Astrocyte (in vitro differentiated cells and primary cell): ENCODE results near the gene PTPRN2. TPM values are rescaled to one million over a fixed set of nuclear protein-coding genes. Genes with fewer than 3 reads are reported as not detected.
A peak's percentile ranks its signal among the peaks of the same experiment; 100 is the strongest.

Experiments
- DNase-seq: peaks from one replicate; pipeline ENCODE4 v3.0.0-alpha.2; 2010; ENCODE audit warnings: low read depth
- FAIRE-seq: peaks from 2 replicates; lab custom pipeline; 2011; peaks lifted over from hg19 to GRCh38; lab: Jason Lieb, UNC
- H2AFZ ChIP-seq: 2 replicates; pipeline ENCODE4 v1.6.0; 2012; ENCODE audit warnings: low read depth, low read length, inconsistent platforms
- H3K27ac ChIP-seq: 2 replicates; pipeline ENCODE4 v1.5.1; 2011; ENCODE audit warnings: low read depth, low read length, inconsistent platforms
- H3K27me3 ChIP-seq: 2 replicates; pipeline ENCODE4 v1.6.0; 2011; ENCODE audit warnings: low read length, inconsistent platforms; ENCODE audit not compliant: insufficient read depth
- H3K36me3 ChIP-seq: 2 replicates; pipeline ENCODE4 v1.5.1; 2011; ENCODE audit warnings: low read length, inconsistent platforms; ENCODE audit not compliant: insufficient read depth
- H3K4me1 ChIP-seq: 2 replicates; pipeline ENCODE4 v1.5.1; 2011; ENCODE audit warnings: low read length, inconsistent platforms; ENCODE audit not compliant: insufficient read depth
- H3K4me2 ChIP-seq: 2 replicates; pipeline ENCODE4 v1.6.0; 2012; ENCODE audit warnings: low read length, inconsistent platforms
- H3K4me3 ChIP-seq: 2 replicates; pipeline ENCODE4 v1.5.1; 2011; ENCODE audit warnings: low read depth, mild to moderate bottlenecking, low read length, inconsistent platforms; ENCODE audit not compliant: insufficient read depth
- H3K79me2 ChIP-seq: 2 replicates; pipeline ENCODE4 v1.6.0; 2012; ENCODE audit warnings: mild to moderate bottlenecking, low read length, inconsistent platforms; ENCODE audit not compliant: insufficient read depth
- H3K9ac ChIP-seq: 2 replicates; pipeline ENCODE4 v1.6.0; 2012; ENCODE audit warnings: mild to moderate bottlenecking, low read length, inconsistent platforms
- H3K9me3 ChIP-seq: 2 replicates; pipeline ENCODE4 v1.5.1; 2012; ENCODE audit warnings: low read depth, mild to moderate bottlenecking, low read length, inconsistent platforms; ENCODE audit not compliant: insufficient read depth
- H4K20me1 ChIP-seq: 2 replicates; pipeline ENCODE4 v1.6.0; 2012; ENCODE audit warnings: low read length, inconsistent platforms; ENCODE audit not compliant: insufficient read depth
- H3K27ac Mint-ChIP-seq: one replicate; pipeline ENCODE4 v1.8.0; 2021; ENCODE audit warnings: mild to moderate bottlenecking, mixed read lengths; ENCODE audit not compliant: unreplicated experiment
- H3K27me3 Mint-ChIP-seq: one replicate; pipeline ENCODE4 v1.8.0; 2021; ENCODE audit warnings: low read depth, mixed read lengths; ENCODE audit not compliant: unreplicated experiment
- H3K36me3 Mint-ChIP-seq: one replicate; pipeline ENCODE4 v1.8.0; 2021; ENCODE audit warnings: low read depth, mixed read lengths; ENCODE audit not compliant: unreplicated experiment
- H3K4me1 Mint-ChIP-seq: one replicate; pipeline ENCODE4 v1.8.0; 2021; ENCODE audit warnings: low read depth, mixed read lengths; ENCODE audit not compliant: unreplicated experiment
- H3K4me3 Mint-ChIP-seq: one replicate; pipeline ENCODE4 v1.8.0; 2021; ENCODE audit warnings: mild to moderate bottlenecking, moderate library complexity, mixed read lengths; ENCODE audit not compliant: unreplicated experiment
- H3K9me3 Mint-ChIP-seq: one replicate; pipeline ENCODE4 v1.8.0; 2021; ENCODE audit warnings: mild to moderate bottlenecking, mixed read lengths; ENCODE audit not compliant: unreplicated experiment
- CTCF ChIP-seq: IDR thresholded peaks from 2 replicates; pipeline ENCODE4 v1.5.1; 2011; ENCODE audit warnings: low read depth, mild to moderate bottlenecking, inconsistent platforms, low read length, moderate library complexity; ENCODE audit not compliant: insufficient read depth
- EZH2 ChIP-seq: IDR thresholded peaks from 2 replicates; pipeline ENCODE4 v1.6.1; 2012; ENCODE audit warnings: mild to moderate bottlenecking, low read length, inconsistent platforms; ENCODE audit not compliant: insufficient read depth
- total RNA-seq: library from RNA; stranded (reverse); gene quantifications from 2 replicates; pipeline ENCODE4 v1.2.1, GENCODE V29; 2021

The PTPRN2 gene
- total RNA-seq, 1 donor from 2014 or later = 0.09 TPM

- no peaks in the 10 kb centered on the region for H3K9me3 ChIP-seq
- no peak for FAIRE-seq
Observed at GRCh38 chr7:158613481-158613880, 25.9 kb upstream of the PTPRN2 start.

GRCh38 chr7:158612546-158612945 is 24.9 kb upstream of the PTPRN2 start:
- H3K79me2 ChIP-seq = no peaks in the 10 kb centered on the region
- DNase-seq (no peak), FAIRE-seq (no peak)
- H3K36me3 ChIP-seq = no peaks in the 10 kb centered on the region
- H3K4me2 ChIP-seq = no peak overlapping the region
- Mint-ChIP-seq H3K36me3 (no peaks in the 10 kb centered on the region), H3K9me3 (no peaks in the 10 kb centered on the region), H3K27me3 (no peaks in the 10 kb centered on the region), H3K4me1 (peaks cover 1% of the 10 kb centered on the region), H3K27ac (no peak overlapping the region), H3K4me3 (no peak overlapping the region)
- no peaks in the 10 kb centered on the region for H3K27me3 ChIP-seq
- no peak overlapping the region for H3K4me3 ChIP-seq
- no peaks in the 10 kb centered on the region for H4K20me1 ChIP-seq
- H3K9me3 ChIP-seq = no peaks in the 10 kb centered on the region
- TF ChIP-seq EZH2 (no peak), CTCF (no peak)
- H3K27ac ChIP-seq = no peak overlapping the region
- peaks cover under 1% of the 10 kb centered on the region for H3K4me1 ChIP-seq
- no peak overlapping the region for H3K9ac ChIP-seq
- H2AFZ ChIP-seq = no peak overlapping the region

More at GRCh38 chr7:158613481-158613880, 25.9 kb upstream of the PTPRN2 start:
- Histone ChIP-seq H4K20me1 (no peaks in the 10 kb centered on the region), H2AFZ (no peak overlapping the region), H3K27me3 (no peaks in the 10 kb centered on the region), H3K27ac (no peak overlapping the region), H3K4me3 (no peak overlapping the region), H3K9ac (no peak overlapping the region), H3K79me2 (no peaks in the 10 kb centered on the region), H3K4me2 (no peak overlapping the region), H3K4me1 (peaks cover 10% of the 10 kb centered on the region), H3K36me3 (no peaks in the 10 kb centered on the region)
- no peak for TF ChIP-seq CTCF
- TF ChIP-seq EZH2 = no peak
- Mint-ChIP-seq H3K9me3 (no peaks in the 10 kb centered on the region), H3K4me1 (peaks cover 4% of the 10 kb centered on the region), H3K36me3 (no peaks in the 10 kb centered on the region), H3K27me3 (no peaks in the 10 kb centered on the region), H3K4me3 (no peak overlapping the region), H3K27ac (no peak overlapping the region)
- DNase-seq = peak; percentile 11

GRCh38 chr7:158611541-158611940 is 23.9 kb upstream of the PTPRN2 start:
- H3K36me3 ChIP-seq = no peaks in the 10 kb centered on the region
- H3K4me2 ChIP-seq = no peak overlapping the region
- Mint-ChIP-seq H3K27me3 (no peaks in the 10 kb centered on the region), H3K4me3 (no peak overlapping the region), H3K27ac (peak overlapping the region; percentile 19), H3K4me1 (peaks cover 1% of the 10 kb centered on the region), H3K9me3 (no peaks in the 10 kb centered on the region), H3K36me3 (peaks cover 1% of the 10 kb centered on the region)
- H4K20me1 ChIP-seq = no peaks in the 10 kb centered on the region
- H3K79me2 ChIP-seq = no peaks in the 10 kb centered on the region
- H3K9ac ChIP-seq = no peak overlapping the region
- DNase-seq (no peak), FAIRE-seq (no peak)
- no peaks in the 10 kb centered on the region for H3K9me3 ChIP-seq
- TF ChIP-seq CTCF (no peak), EZH2 (no peak)
- no peak overlapping the region for H3K4me3 ChIP-seq
- H3K27me3 ChIP-seq = no peaks in the 10 kb centered on the region
- no peaks in the 10 kb centered on the region for H3K4me1 ChIP-seq
- no peak overlapping the region for H3K27ac ChIP-seq
- H2AFZ ChIP-seq = no peak overlapping the region
